Sigmoid colon (tissue), 4 donors: ENCODE results near the gene COL4A1.

ENCODE experiments used
- CTCF ChIP-seq, 4 experiments: fragments of 450-650 bp in 3 of 4; fragments of 200-600 bp in 1 of 4; IDR thresholded peaks; one replicate each; pipeline ENCODE4 v1.5.1; 2016 to 2019; ENCODE audit warnings: antibody characterized with exemption in 4 of 4, mild to moderate bottlenecking in 3 of 4, moderate library complexity in 2 of 4
- POLR2A ChIP-seq, 2 donors: fragments of 450-650 bp; IDR thresholded peaks; one replicate each; pipeline ENCODE4 v1.6.1; 2016; ENCODE audit warnings: antibody characterized with exemption in 2 of 2, mild to moderate bottlenecking in 2 of 2, moderate library complexity in 2 of 2
- POLR2AphosphoS5 ChIP-seq, 4 donors: sonication (generic); formaldehyde crosslinking; IDR thresholded peaks; one replicate each; pipeline ENCODE4 v1.6.1; 2017; ENCODE audit warnings: antibody characterized with exemption in 4 of 4

DNA sequence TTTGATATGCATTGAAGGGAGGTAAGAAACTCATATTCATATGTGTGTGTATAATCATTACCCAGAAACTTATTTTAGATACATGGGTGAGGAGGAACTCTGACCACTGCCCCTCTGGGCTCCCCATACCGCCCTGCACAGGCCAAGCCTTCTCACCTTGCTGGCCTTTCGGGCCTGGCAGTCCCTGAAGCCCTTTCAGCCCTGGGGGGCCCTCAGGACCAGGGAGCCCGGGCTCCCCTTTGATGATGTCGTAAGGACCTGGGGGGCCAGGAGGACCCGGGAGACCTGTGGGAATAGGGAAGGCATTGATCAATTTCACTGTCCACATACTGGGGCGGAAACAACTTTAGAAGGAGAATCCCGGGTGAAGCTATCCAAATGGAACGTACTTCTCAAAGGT lies 142.3 kb downstream of the COL4A1 start:
- TF ChIP-seq CTCF (IDR thresholded peaks at IDR 0.05) (no peak), POLR2AphosphoS5 (IDR thresholded peaks at IDR 0.05) (no peak), POLR2A (IDR thresholded peaks at IDR 0.05) (no peak)
